ENCODE data around the gene PPP3R2. TPM values are rescaled to one million over a fixed set of nuclear protein-coding genes. Genes with fewer than 3 reads are reported as not detected.

Gene PPP3R2
- total RNA-seq, 1 donor from 2014 or later: not detected

GRCh38 chr9:101634741-101635409 lies 40.1 kb upstream of the PPP3R2 start:
- H3K27ac ChIP-seq: no peak overlapping the region
- H3K9me3 ChIP-seq: no peaks in the 10 kb centered on the region
- DNase-seq (ENCODE audit: extremely low spot score in 2 of 2): no peak
- no peak overlapping the region for H3K4me3 ChIP-seq
- no peak for TF ChIP-seq POLR2AphosphoS5 (IDR thresholded peaks at IDR 0.05; ENCODE audit: insufficient read depth in 1 of 2, low read depth in 1 of 2)
- no peak for TF ChIP-seq CTCF (IDR thresholded peaks at IDR 0.05)
- no peak for TF ChIP-seq POLR2A (IDR thresholded peaks at IDR 0.05)
- intact Hi-C loops (cut with DNase I): no loop called here
- no peaks in the 10 kb centered on the region for H3K36me3 ChIP-seq
- no peaks in the 10 kb centered on the region for H3K27me3 ChIP-seq
- no peaks in the 10 kb centered on the region for H3K4me1 ChIP-seq

- no peak overlapping the region for H3K27ac ChIP-seq
- intact Hi-C loops (cut with DNase I): no loop called here
- no peak for DNase-seq (ENCODE audit: extremely low spot score in 2 of 2)
- no peaks in the 10 kb centered on the region for H3K27me3 ChIP-seq
- no peaks in the 10 kb centered on the region for H3K36me3 ChIP-seq
- no peaks in the 10 kb centered on the region for H3K9me3 ChIP-seq
- TF ChIP-seq POLR2AphosphoS5 (IDR thresholded peaks at IDR 0.05; ENCODE audit: insufficient read depth in 1 of 2, low read depth in 1 of 2): no peak
- no peak for TF ChIP-seq POLR2A (IDR thresholded peaks at IDR 0.05)
- no peak for TF ChIP-seq CTCF (IDR thresholded peaks at IDR 0.05)
- H3K4me1 ChIP-seq: no peaks in the 10 kb centered on the region
- no peak overlapping the region for H3K4me3 ChIP-seq
Observed at GRCh38 chr9:101632611-101633010, 37.8 kb upstream of the PPP3R2 start.

GRCh38 chr9:101631892-101632291 lies 37.1 kb upstream of the PPP3R2 start:
- no peak for DNase-seq (ENCODE audit: extremely low spot score in 2 of 2)

GRCh38 chr9:101629636-101630035 lies 34.9 kb upstream of the PPP3R2 start:
- Histone ChIP-seq H3K4me3 (no peak overlapping the region), H3K27ac (no peak overlapping the region), H3K36me3 (no peaks in the 10 kb centered on the region), H3K27me3 (no peaks in the 10 kb centered on the region), H3K9me3 (no peaks in the 10 kb centered on the region), H3K4me1 (no peaks in the 10 kb centered on the region)
- intact Hi-C loops (cut with DNase I): no loop called here
- no peak for TF ChIP-seq CTCF (IDR thresholded peaks at IDR 0.05)
- no peak for TF ChIP-seq POLR2A (IDR thresholded peaks at IDR 0.05)
- no peak for TF ChIP-seq POLR2AphosphoS5 (IDR thresholded peaks at IDR 0.05; ENCODE audit: insufficient read depth in 1 of 2, low read depth in 1 of 2)
- no peak for DNase-seq (ENCODE audit: extremely low spot score in 2 of 2)

More at GRCh38 chr9:101631892-101632291, 37.1 kb upstream of the PPP3R2 start:
- H3K27ac ChIP-seq: no peak overlapping the region
- H3K36me3 ChIP-seq: no peaks in the 10 kb centered on the region
- H3K27me3 ChIP-seq: no peaks in the 10 kb centered on the region
- no peak overlapping the region for H3K4me3 ChIP-seq
- no peaks in the 10 kb centered on the region for H3K4me1 ChIP-seq
- intact Hi-C loops (cut with DNase I): no loop called here
- no peaks in the 10 kb centered on the region for H3K9me3 ChIP-seq
- TF ChIP-seq POLR2AphosphoS5 (IDR thresholded peaks at IDR 0.05; ENCODE audit: insufficient read depth in 1 of 2, low read depth in 1 of 2) (no peak), CTCF (IDR thresholded peaks at IDR 0.05) (no peak), POLR2A (IDR thresholded peaks at IDR 0.05) (no peak)

GRCh38 chr9:101628173-101628572 lies 33.4 kb upstream of the PPP3R2 start:
- H3K27me3 ChIP-seq: no peaks in the 10 kb centered on the region
- no peak overlapping the region for H3K27ac ChIP-seq
- no peak overlapping the region for H3K4me3 ChIP-seq
- H3K36me3 ChIP-seq: no peaks in the 10 kb centered on the region
- H3K4me1 ChIP-seq: no peaks in the 10 kb centered on the region
- DNase-seq (ENCODE audit: extremely low spot score in 2 of 2): no peak
- intact Hi-C loops (cut with DNase I): no loop called here
- TF ChIP-seq CTCF (IDR thresholded peaks at IDR 0.05) (no peak), POLR2A (IDR thresholded peaks at IDR 0.05) (no peak), POLR2AphosphoS5 (IDR thresholded peaks at IDR 0.05; ENCODE audit: insufficient read depth in 1 of 2, low read depth in 1 of 2) (no peak)
- H3K9me3 ChIP-seq: no peaks in the 10 kb centered on the region
